Measurements from ENCODE around the gene GPLD1. TPM values are rescaled to one million over a fixed set of nuclear protein-coding genes. Genes with fewer than 3 reads are reported as not detected.

Gene GPLD1
- total and polyA plus RNA-seq, 9 of the 15 experiments (the other 6 are each of a cell fraction or from before 2014, with no cell fraction given), result 0.11 to 1.3 (median 0.82) TPM

- no peak overlapping the region for H2AFZ ChIP-seq (ENCODE audit: low read depth, low read length)
- intact Hi-C loops (cut with micrococcal nuclease), result loop anchor here (2.0 to 5.0 kb wide), 3 partner anchors 170 to 467 kb away; no protein-coding TSS in a partner anchor
- CTCF ChIA-PET (ENCODE audit: low intra/inter-chr PET ratio), result interaction anchor here (0.7 to 1.8 kb wide), 7 partner anchors 93 to 1417 kb away, joined by 3 to 15 read pairs (median 3); no protein-coding TSS in a partner anchor
- ATAC-seq, result peak; percentile 64; the same call in 2 of the 3 replicates
- no peak overlapping the region for H3K9ac ChIP-seq (ENCODE audit: insufficient read depth in 1 of 2, low read depth in 2 of 2, low read length in 2 of 2)
- BruUV-seq (replicated peaks), result no TSS peak
- in situ Hi-C loops (cut with MboI), result no loop called here
- peaks cover 4 to 8% of the 10 kb centered on the region in 2 experiments; a peak in 4 of 5 replicates for H3K4me1 ChIP-seq (replicated peaks in 1 of 2; ENCODE audit: control insufficient read depth in 2 of 2, insufficient read depth in 2 of 2, low read length in 2 of 2)
- H3K4me2 ChIP-seq (ENCODE audit: insufficient read depth, low read length), result no peak overlapping the region
- no peak overlapping the region for H3K4me3 ChIP-seq
- WGBS (ENCODE audit: insufficient coverage, low coverage, missing lambda C conversion rate), result 10% methylated on average over 5 of the region's 5 CpGs
- no peaks in the 10 kb centered on the region for H4K20me1 ChIP-seq (replicated peaks; ENCODE audit: control insufficient read depth, insufficient read depth, low read length)
- no peaks in the 10 kb centered on the region for H3K9me3 ChIP-seq (replicated peaks; ENCODE audit: control insufficient read depth, insufficient read depth, low read depth, low read length)
- H3K9me1 ChIP-seq (ENCODE audit: control insufficient read depth, insufficient read depth, low read length), result no peaks in the 10 kb centered on the region
- H3K27me3 ChIP-seq (ENCODE audit: control insufficient read depth in 2 of 2, insufficient read depth in 2 of 2, low read length in 2 of 2), result no peaks in the 10 kb centered on the region
- H3K27ac ChIP-seq (ENCODE audit: extremely low read depth, low read depth, low read length), result no peak overlapping the region
- H3K79me2 ChIP-seq (ENCODE audit: control insufficient read depth, insufficient read depth, low read length), result no peaks in the 10 kb centered on the region
- POLR2A ChIA-PET, result no interaction called here
- DNase-seq (ENCODE audit: extremely low read depth in 1 of 4, low spot score in 3 of 4), result peak in 2 of 4 experiments; percentile 25 to 57
- FAIRE-seq, result peak; percentile 82
- no peaks in the 10 kb centered on the region for H3K36me3 ChIP-seq (ENCODE audit: control insufficient read depth, insufficient read depth, low read length)
- peak; percentile 65; the same call in 1 of the 2 replicates for TF ChIP-seq SMC3 (conservative IDR thresholded peaks at IDR 0.05; ENCODE audit: insufficient read depth, low read depth, low read length)
- TF ChIP-seq CTBP1 (IDR thresholded peaks at IDR 0.05; ENCODE audit: borderline replicate concordance), result no peak
- no peak for TF ChIP-seq ZNF780A (CRISPR knock-in tag; IDR thresholded peaks at IDR 0.05)
- no peak for TF ChIP-seq CREBBP (IDR thresholded peaks at IDR 0.05; ENCODE audit: low read depth, low read length)
- TF ChIP-seq, protein P1, sequence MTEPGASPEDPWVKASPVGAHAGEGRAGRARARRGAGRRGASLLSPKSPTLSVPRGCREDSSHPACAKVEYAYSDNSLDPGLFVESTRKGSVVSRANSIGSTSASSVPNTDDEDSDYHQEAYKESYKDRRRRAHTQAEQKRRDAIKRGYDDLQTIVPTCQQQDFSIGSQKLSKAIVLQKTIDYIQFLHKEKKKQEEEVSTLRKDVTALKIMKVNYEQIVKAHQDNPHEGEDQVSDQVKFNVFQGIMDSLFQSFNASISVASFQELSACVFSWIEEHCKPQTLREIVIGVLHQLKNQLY (CRISPR knock-in tag; conservative IDR thresholded peaks at IDR 0.05), result no peak
- no peak for TF ChIP-seq EZH2 (IDR thresholded peaks at IDR 0.05; ENCODE audit: borderline replicate concordance, low read depth, low read length)
- TF ChIP-seq ZNF384 (IDR thresholded peaks at IDR 0.05; ENCODE audit: low read depth, low read length), result peak; percentile 31
- peak; percentile 56; the same call in 1 of the 2 replicates for TF ChIP-seq REST (IDR thresholded peaks at IDR 0.05; ENCODE audit: borderline replicate concordance)
- no peak for TF ChIP-seq REST (CRISPR knock-in tag; IDR thresholded peaks at IDR 0.05; ENCODE audit: low read depth)
- no peak for TF ChIP-seq PHF8 (IDR thresholded peaks at IDR 0.05; ENCODE audit: borderline replicate concordance, low read length)
- TF ChIP-seq FOXJ3 (CRISPR knock-in tag; IDR thresholded peaks at IDR 0.05), result no peak
- TF ChIP-seq KLF10 (CRISPR knock-in tag; IDR thresholded peaks at IDR 0.05), result no peak
- no peak; the same call in 1 of the 2 replicates for TF ChIP-seq STAG1 (CRISPR knock-in tag; IDR thresholded peaks at IDR 0.05; ENCODE audit: borderline replicate concordance)
These were observed 35.4 kb upstream of the GPLD1 start for GRCh38 chr6:24524805-24525204.
